ENCODE results near the gene GPRIN2. TPM values are rescaled to one million over a fixed set of nuclear protein-coding genes. Genes with fewer than 3 reads are reported as not detected.

Gene GPRIN2
- total and polyA plus RNA-seq, 4 donors = 0.09 to 1.3 (median 0.15) TPM; not detected in 1

- no peak overlapping the region for H3K4me3 ChIP-seq (ENCODE audit: low read depth in 1 of 3, low read length in 3 of 3)
- no peak overlapping the region for H3K27ac ChIP-seq (ENCODE audit: low read depth in 1 of 2, low read length in 2 of 2)
- 84% methylated on average over 7 of the region's 7 CpGs for WGBS
- no peak for DNase-seq (ENCODE audit: low spot score)
- H3K27me3 ChIP-seq (ENCODE audit: control insufficient read depth in 4 of 4, insufficient read depth in 4 of 4, low read length in 3 of 4) = no peaks in the 10 kb centered on the region
- peaks cover 0 to 2% (median 0%) of the 10 kb centered on the region in 4 donors for H3K4me1 ChIP-seq (ENCODE audit: control insufficient read depth in 4 of 4, insufficient read depth in 4 of 4, low read length in 3 of 4)
- no peak for TF ChIP-seq YY1 (IDR thresholded peaks at IDR 0.05)
- no peak for TF ChIP-seq HNF4G (IDR thresholded peaks at IDR 0.05)
- TF ChIP-seq RXRA (IDR thresholded peaks at IDR 0.05) = no peak
- no peak for TF ChIP-seq HNF4A (conservative IDR thresholded peaks at IDR 0.05)
- TF ChIP-seq CTCF (IDR thresholded peaks at IDR 0.05; ENCODE audit: low read depth, low read length, missing input control) = no peak
- no peak for TF ChIP-seq MAX (IDR thresholded peaks at IDR 0.05)
- no peak for TF ChIP-seq SP1 (IDR thresholded peaks at IDR 0.05)
- no peak for TF ChIP-seq EGR1 (IDR thresholded peaks at IDR 0.05; ENCODE audit: low read depth in 2 of 2)
- no peak for TF ChIP-seq NR2F2 (IDR thresholded peaks at IDR 0.05)
- no peak for TF ChIP-seq JUND (IDR thresholded peaks at IDR 0.05)
- H3K9me3 ChIP-seq (ENCODE audit: control insufficient read depth in 4 of 4, low read length in 3 of 4) = no peaks in the 10 kb centered on the region
- H3K9ac ChIP-seq (ENCODE audit: low read depth in 1 of 2, low read length in 2 of 2) = no peak overlapping the region
- H3K36me3 ChIP-seq (ENCODE audit: control insufficient read depth in 4 of 4, insufficient read depth in 3 of 4, low read depth in 1 of 4, low read length in 3 of 4) = no peaks in the 10 kb centered on the region
These were observed 13.6 kb downstream of the GPRIN2 start for GRCh38 chr10:46542567-46543465.

- H3K27me3 ChIP-seq (ENCODE audit: control insufficient read depth in 4 of 4, insufficient read depth in 4 of 4, low read length in 3 of 4) = peaks cover 0 to 3% (median 0%) of the 10 kb centered on the region in 4 donors
- peaks cover 0 to 2% (median 0%) of the 10 kb centered on the region in 4 donors for H3K4me1 ChIP-seq (ENCODE audit: control insufficient read depth in 4 of 4, insufficient read depth in 4 of 4, low read length in 3 of 4)
- no peak for DNase-seq (ENCODE audit: low spot score)
- H3K9ac ChIP-seq (ENCODE audit: low read depth in 1 of 2, low read length in 2 of 2) = no peak overlapping the region
- 87% methylated on average over 7 of the region's 7 CpGs for WGBS
- no peak overlapping the region for H3K27ac ChIP-seq (ENCODE audit: low read depth in 1 of 2, low read length in 2 of 2)
- TF ChIP-seq GABPA (IDR thresholded peaks at IDR 0.05 in 1 of 2, conservative IDR thresholded peaks at IDR 0.05 in 1 of 2) = no peak
- H3K36me3 ChIP-seq (ENCODE audit: control insufficient read depth in 4 of 4, insufficient read depth in 3 of 4, low read depth in 1 of 4, low read length in 3 of 4) = no peaks in the 10 kb centered on the region
- H3K4me3 ChIP-seq (ENCODE audit: low read depth in 1 of 3, low read length in 3 of 3) = no peak overlapping the region
- H3K9me3 ChIP-seq (ENCODE audit: control insufficient read depth in 4 of 4, low read length in 3 of 4) = no peaks in the 10 kb centered on the region
These were observed 14.5 kb downstream of the GPRIN2 start for GRCh38 chr10:46541735-46542566.

- Histone ChIP-seq H3K4me1 (ENCODE audit: control insufficient read depth in 4 of 4, insufficient read depth in 4 of 4, low read length in 3 of 4) (peaks cover 0 to 2% (median 0%) of the 10 kb centered on the region in 4 donors), H3K27ac (ENCODE audit: low read depth in 1 of 2, low read length in 2 of 2) (no peak overlapping the region)
- no peak for DNase-seq (ENCODE audit: low spot score)
- TF ChIP-seq EGR1 (IDR thresholded peaks at IDR 0.05; ENCODE audit: low read depth in 2 of 2) (no peak), CTCF (IDR thresholded peaks at IDR 0.05; ENCODE audit: low read depth, low read length, missing input control) (no peak), GABPA (IDR thresholded peaks at IDR 0.05 in 1 of 2, conservative IDR thresholded peaks at IDR 0.05 in 1 of 2) (no peak), SP1 (IDR thresholded peaks at IDR 0.05) (no peak), FOXA1 (IDR thresholded peaks at IDR 0.05) (no peak), NR2F2 (IDR thresholded peaks at IDR 0.05) (no peak), TAF1 (conservative IDR thresholded peaks at IDR 0.05) (no peak), RXRA (IDR thresholded peaks at IDR 0.05) (no peak), ATF3 (IDR thresholded peaks at IDR 0.05) (no peak), MAX (IDR thresholded peaks at IDR 0.05) (no peak), JUND (IDR thresholded peaks at IDR 0.05) (no peak), RAD21 (IDR thresholded peaks at IDR 0.05) (no peak), ZBTB33 (IDR thresholded peaks at IDR 0.05) (no peak), HNF4A (conservative IDR thresholded peaks at IDR 0.05) (no peak)
These were observed 15.3 kb downstream of the GPRIN2 start for GRCh38 chr10:46541017-46541661.

More at GRCh38 chr10:46541017-46541661, 15.3 kb downstream of the GPRIN2 start:
- H3K4me3 ChIP-seq (ENCODE audit: low read depth in 1 of 3, low read length in 3 of 3) = peak overlapping the region in 1 of 3 donors; percentile 23
- no peaks in the 10 kb centered on the region for H3K9me3 ChIP-seq (ENCODE audit: control insufficient read depth in 4 of 4, low read length in 3 of 4)
- H3K27me3 ChIP-seq (ENCODE audit: control insufficient read depth in 4 of 4, insufficient read depth in 4 of 4, low read length in 3 of 4) = peaks cover 0 to 3% (median 0%) of the 10 kb centered on the region in 4 donors
- H3K36me3 ChIP-seq (ENCODE audit: control insufficient read depth in 4 of 4, insufficient read depth in 3 of 4, low read depth in 1 of 4, low read length in 3 of 4) = no peaks in the 10 kb centered on the region
- H3K9ac ChIP-seq (ENCODE audit: low read depth in 1 of 2, low read length in 2 of 2) = no peak overlapping the region
- 15% methylated on average over 42 of the region's 42 CpGs for WGBS

All from liver (tissue), 9 donors.